T-helper 2 cell treated with Interferon-gamma antibody and Interleukin-4, amounts not matched to agents 5 μg/mL and 100 μg/mL, for 36 hours (primary cell): ENCODE measurements around the gene MRPL48.

Source experiments
- DNase-seq: peaks from one replicate; pipeline ENCODE4 v3.0.0; 2021; ENCODE audit warnings: low spot score
- H3K27ac Mint-ChIP-seq: one replicate; pipeline ENCODE4 v1.8.0; 2021; ENCODE audit warnings: mild to moderate bottlenecking, mixed read lengths
- H3K27me3 Mint-ChIP-seq: one replicate; pipeline ENCODE4 v1.8.0; 2021; ENCODE audit warnings: low read depth, mixed read lengths
- H3K36me3 Mint-ChIP-seq: one replicate; pipeline ENCODE4 v1.8.0; 2021; ENCODE audit warnings: low read depth, mixed read lengths
- H3K4me1 Mint-ChIP-seq: one replicate; pipeline ENCODE4 v1.8.0; 2021; ENCODE audit warnings: low read depth, mixed read lengths
- H3K4me3 Mint-ChIP-seq: one replicate; pipeline ENCODE4 v1.8.0; 2022; ENCODE audit warnings: mild to moderate bottlenecking, moderate library complexity, mixed read lengths
- H3K9me3 Mint-ChIP-seq: one replicate; pipeline ENCODE4 v1.8.0; 2021; ENCODE audit warnings: mixed read lengths

The MRPL48 gene

GRCh38 chr11:73833067-73833466 is 45.4 kb downstream of the MRPL48 start:
- H3K36me3 Mint-ChIP-seq = peaks cover 10% of the 10 kb centered on the region
- no peak overlapping the region for H3K4me3 Mint-ChIP-seq
- no peaks in the 10 kb centered on the region for H3K27me3 Mint-ChIP-seq
- H3K27ac Mint-ChIP-seq = no peak overlapping the region
- DNase-seq = no peak
- no peaks in the 10 kb centered on the region for H3K4me1 Mint-ChIP-seq
- no peaks in the 10 kb centered on the region for H3K9me3 Mint-ChIP-seq

GRCh38 chr11:73838443-73839122 is 50.9 kb downstream of the MRPL48 start:
- Mint-ChIP-seq H3K27me3 (no peaks in the 10 kb centered on the region), H3K4me1 (peaks cover 4% of the 10 kb centered on the region), H3K36me3 (peaks cover 10% of the 10 kb centered on the region), H3K27ac (no peak overlapping the region), H3K4me3 (no peak overlapping the region), H3K9me3 (no peaks in the 10 kb centered on the region)
- no peak for DNase-seq

- Mint-ChIP-seq H3K9me3 (no peaks in the 10 kb centered on the region), H3K36me3 (peaks cover 11% of the 10 kb centered on the region), H3K4me3 (no peak overlapping the region), H3K27ac (no peak overlapping the region), H3K4me1 (peaks cover 4% of the 10 kb centered on the region), H3K27me3 (no peaks in the 10 kb centered on the region)
- DNase-seq = no peak
Measured at GRCh38 chr11:73839123-73839457, 51.4 kb downstream of the MRPL48 start.

- Mint-ChIP-seq H3K27ac (no peak overlapping the region), H3K4me1 (peaks cover 5% of the 10 kb centered on the region), H3K27me3 (no peaks in the 10 kb centered on the region), H3K36me3 (peaks cover 13% of the 10 kb centered on the region), H3K4me3 (no peak overlapping the region), H3K9me3 (no peaks in the 10 kb centered on the region)
- DNase-seq = no peak
Measured at GRCh38 chr11:73851046-73851764, 63.5 kb downstream of the MRPL48 start.

- Mint-ChIP-seq H3K27ac (no peak overlapping the region), H3K4me3 (no peak overlapping the region), H3K27me3 (no peaks in the 10 kb centered on the region), H3K4me1 (peaks cover 5% of the 10 kb centered on the region), H3K9me3 (no peaks in the 10 kb centered on the region), H3K36me3 (peaks cover 11% of the 10 kb centered on the region)
- no peak for DNase-seq
Measured at GRCh38 chr11:73852049-73852448, 64.4 kb downstream of the MRPL48 start.

- no peak for DNase-seq
- no peak overlapping the region for H3K27ac Mint-ChIP-seq
- H3K36me3 Mint-ChIP-seq = peaks cover 13% of the 10 kb centered on the region
- no peaks in the 10 kb centered on the region for H3K9me3 Mint-ChIP-seq
- H3K4me3 Mint-ChIP-seq = no peak overlapping the region
- no peaks in the 10 kb centered on the region for H3K4me1 Mint-ChIP-seq
- H3K27me3 Mint-ChIP-seq = no peaks in the 10 kb centered on the region
Measured at GRCh38 chr11:73854680-73855079, 67.0 kb downstream of the MRPL48 start.

GRCh38 chr11:73856031-73856567 is 68.4 kb downstream of the MRPL48 start:
- no peaks in the 10 kb centered on the region for H3K9me3 Mint-ChIP-seq
- H3K4me1 Mint-ChIP-seq = no peaks in the 10 kb centered on the region
- H3K4me3 Mint-ChIP-seq = no peak overlapping the region
- no peak overlapping the region for H3K27ac Mint-ChIP-seq
- DNase-seq = no peak
- H3K36me3 Mint-ChIP-seq = peaks cover 18% of the 10 kb centered on the region
- no peaks in the 10 kb centered on the region for H3K27me3 Mint-ChIP-seq

GRCh38 chr11:73859671-73860070 is 72.0 kb downstream of the MRPL48 start:
- no peak overlapping the region for H3K27ac Mint-ChIP-seq
- H3K36me3 Mint-ChIP-seq = peaks cover 30% of the 10 kb centered on the region
- H3K4me1 Mint-ChIP-seq = no peaks in the 10 kb centered on the region
- H3K4me3 Mint-ChIP-seq = no peak overlapping the region
- no peaks in the 10 kb centered on the region for H3K27me3 Mint-ChIP-seq
- no peaks in the 10 kb centered on the region for H3K9me3 Mint-ChIP-seq
- DNase-seq = no peak

GRCh38 chr11:73860202-73860601 is 72.5 kb downstream of the MRPL48 start:
- Mint-ChIP-seq H3K36me3 (peaks cover 31% of the 10 kb centered on the region), H3K4me3 (no peak overlapping the region), H3K9me3 (no peaks in the 10 kb centered on the region), H3K4me1 (no peaks in the 10 kb centered on the region), H3K27me3 (no peaks in the 10 kb centered on the region), H3K27ac (no peak overlapping the region)
- no peak for DNase-seq

GRCh38 chr11:73862986-73863385 is 75.3 kb downstream of the MRPL48 start:
- H3K4me3 Mint-ChIP-seq = no peak overlapping the region
- H3K9me3 Mint-ChIP-seq = no peaks in the 10 kb centered on the region
- DNase-seq = no peak
- H3K27ac Mint-ChIP-seq = no peak overlapping the region
- H3K27me3 Mint-ChIP-seq = no peaks in the 10 kb centered on the region
- H3K36me3 Mint-ChIP-seq = peaks cover 36% of the 10 kb centered on the region
- no peaks in the 10 kb centered on the region for H3K4me1 Mint-ChIP-seq

GRCh38 chr11:73866095-73866579 is 78.5 kb downstream of the MRPL48 start:
- peaks cover 26% of the 10 kb centered on the region for H3K36me3 Mint-ChIP-seq
- DNase-seq = no peak
- no peak overlapping the region for H3K27ac Mint-ChIP-seq
- H3K4me1 Mint-ChIP-seq = no peaks in the 10 kb centered on the region
- no peaks in the 10 kb centered on the region for H3K9me3 Mint-ChIP-seq
- no peaks in the 10 kb centered on the region for H3K27me3 Mint-ChIP-seq
- no peak overlapping the region for H3K4me3 Mint-ChIP-seq

- DNase-seq = no peak
- no peaks in the 10 kb centered on the region for H3K27me3 Mint-ChIP-seq
- H3K9me3 Mint-ChIP-seq = no peaks in the 10 kb centered on the region
- H3K36me3 Mint-ChIP-seq = peaks cover 25% of the 10 kb centered on the region
- no peaks in the 10 kb centered on the region for H3K4me1 Mint-ChIP-seq
- H3K4me3 Mint-ChIP-seq = no peak overlapping the region
- H3K27ac Mint-ChIP-seq = no peak overlapping the region
Measured at GRCh38 chr11:73866586-73866996, 78.9 kb downstream of the MRPL48 start.

- Mint-ChIP-seq H3K36me3 (peaks cover 28% of the 10 kb centered on the region), H3K4me1 (peaks cover under 1% of the 10 kb centered on the region), H3K4me3 (no peak overlapping the region), H3K27me3 (no peaks in the 10 kb centered on the region), H3K9me3 (no peaks in the 10 kb centered on the region), H3K27ac (no peak overlapping the region)
- no peak for DNase-seq
Measured at GRCh38 chr11:73869332-73869949, 81.8 kb downstream of the MRPL48 start.

- Mint-ChIP-seq H3K4me1 (peaks cover 3% of the 10 kb centered on the region), H3K27me3 (no peaks in the 10 kb centered on the region), H3K36me3 (peaks cover 27% of the 10 kb centered on the region), H3K27ac (no peak overlapping the region), H3K9me3 (no peaks in the 10 kb centered on the region), H3K4me3 (no peak overlapping the region)
- no peak for DNase-seq
Measured at GRCh38 chr11:73870261-73870660, 82.6 kb downstream of the MRPL48 start.
